GM23248 (cell line): ENCODE measurements around the gene EVPLL. TPM values are rescaled to one million over a fixed set of nuclear protein-coding genes. Genes with fewer than 3 reads are reported as not detected.
A peak's percentile ranks its signal among the peaks of the same experiment; 100 is the strongest.

Experiments
- DNase-seq: peaks from one replicate; pipeline ENCODE4 v3.0.0-alpha.2; 2015
- H2AFZ ChIP-seq: fragments of 200-600 bp; sonication (generic); 2 replicates; pipeline ENCODE4 v1.6.1; 2016; ENCODE audit warnings: antibody characterized with exemption
- H3F3A ChIP-seq: fragments of 200-600 bp; sonication (generic); 2 replicates; pipeline ENCODE4 v1.6.1; 2016; ENCODE audit warnings: mild to moderate bottlenecking, antibody characterized with exemption, mixed run types; ENCODE audit not compliant: insufficient read depth
- H3K27ac ChIP-seq: fragments of 200-600 bp; sonication (generic); 2 replicates; pipeline ENCODE4 v1.5.1; 2016; ENCODE audit warnings: mild to moderate bottlenecking
- H3K27me3 ChIP-seq: fragments of 200-600 bp; sonication (generic); replicated peaks from 2 replicates; pipeline ENCODE4 v1.6.1; 2016; ENCODE audit warnings: mild to moderate bottlenecking; ENCODE audit not compliant: insufficient read depth
- H3K36me3 ChIP-seq: fragments of 200-600 bp; sonication (generic); 2 replicates; pipeline ENCODE4 v1.6.1; 2016; ENCODE audit warnings: low read depth, mild to moderate bottlenecking
- H3K4me1 ChIP-seq: fragments of 200-600 bp; sonication (generic); 2 replicates; pipeline ENCODE4 v1.6.1; 2016; ENCODE audit warnings: mild to moderate bottlenecking; ENCODE audit not compliant: insufficient read depth
- H3K4me2 ChIP-seq: fragments of 200-600 bp; sonication (generic); one replicate; pipeline ENCODE4 v1.6.1; 2016; ENCODE audit warnings: mild to moderate bottlenecking; ENCODE audit not compliant: unreplicated experiment
- H3K4me3 ChIP-seq: fragments of 200-600 bp; sonication (generic); 2 replicates; pipeline ENCODE4 v1.5.1; 2016; ENCODE audit warnings: mild to moderate bottlenecking
- H3K79me2 ChIP-seq: fragments of 200-600 bp; sonication (generic); 2 replicates; pipeline ENCODE4 v1.6.1; 2016; ENCODE audit warnings: mild to moderate bottlenecking; ENCODE audit not compliant: insufficient read depth
- H3K9ac ChIP-seq: fragments of 200-600 bp; sonication (generic); 2 replicates; pipeline ENCODE4 v1.6.1; 2016; ENCODE audit warnings: mild to moderate bottlenecking
- H3K9me2 ChIP-seq: fragments of 200-600 bp; sonication (generic); 2 replicates; pipeline ENCODE4 v1.6.1; 2016; ENCODE audit warnings: mixed run types, mild to moderate bottlenecking, moderate library complexity; ENCODE audit not compliant: insufficient read depth
- H3K9me3 ChIP-seq: fragments of 200-600 bp; sonication (generic); one replicate; pipeline ENCODE4 v1.6.1; 2017; ENCODE audit warnings: low read depth
- H4K20me1 ChIP-seq: fragments of 200-600 bp; sonication (generic); 2 replicates; pipeline ENCODE4 v1.6.0; 2016; ENCODE audit not compliant: insufficient read depth
- EZH2 ChIP-seq: fragments of 200-600 bp; sonication (generic); IDR thresholded peaks from 2 replicates; pipeline ENCODE4 v1.6.1; 2018; ENCODE audit warnings: antibody characterized with exemption, mild to moderate bottlenecking; ENCODE audit not compliant: insufficient read depth, poor library complexity, severe bottlenecking
- EZH2phosphoT487 ChIP-seq: fragments of 200-600 bp; sonication (generic); IDR thresholded peaks from 2 replicates; pipeline ENCODE4 v1.6.1; 2018; ENCODE audit warnings: antibody characterized with exemption, moderate library complexity, mild to moderate bottlenecking, low read depth; ENCODE audit not compliant: insufficient read depth
- WGBS, 2 experiments: methylation state at CpG; one replicate each; pipeline ENCODE4 v1.1.6; 2015 to 2017; ENCODE audit warnings: low lambda C conversion rate in 2 of 2, low coverage in 1 of 2; ENCODE audit errors: missing lambda C conversion rate in 2 of 2; 5-methylcytosine and 5-hydroxymethylcytosine counted together
- in situ Hi-C: fragments of 300-500 bp; cut with MboI; formaldehyde crosslinking; loops from 2 replicates; pipeline ENCODE4 v1.15.0; 2020
- polyA plus RNA-seq: library from polyadenylated mRNA; unstranded; fragments of >200 nt; fragmentation: Nextera tagmentation; extraction: Ambion mirVana; gene quantifications from 2 replicates; pipeline ENCODE4 v1.2.1, GENCODE V29; 2016
- total RNA-seq: library from RNA; depleted of rRNA; stranded (reverse); fragments of >200 nt; shearing (Covaris generic); gene quantifications from 2 replicates; pipeline ENCODE4 v1.2.3, GENCODE V29; 2014

Gene EVPLL
- total and polyA plus RNA-seq, 2 experiments from 2014 or later: not detected

DNA sequence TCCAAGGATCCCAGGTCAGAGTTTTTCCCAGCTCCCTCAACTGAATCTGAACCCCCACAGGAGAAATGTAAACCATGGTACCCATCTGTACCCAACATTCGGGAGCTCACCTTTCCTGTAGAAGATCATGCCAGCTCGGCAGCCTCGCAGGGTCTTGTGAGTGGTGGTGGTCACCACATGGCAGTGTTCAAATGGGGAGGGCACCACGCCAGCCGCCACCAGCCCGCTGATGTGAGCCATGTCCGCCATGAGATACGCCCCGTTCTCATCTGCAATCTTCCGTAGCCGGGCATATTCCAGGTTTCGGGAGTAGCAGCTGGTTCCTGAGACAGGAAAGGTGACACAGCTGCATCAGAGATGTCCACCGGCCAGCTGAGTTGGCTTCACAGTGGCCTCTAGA, 37.6 kb upstream of the EVPLL start:
- TF ChIP-seq EZH2: no peak
- no peak for TF ChIP-seq EZH2phosphoT487
- Histone ChIP-seq H3K4me3 (no peak overlapping the region), H3K9me3 (no peaks in the 10 kb centered on the region), H3K4me1 (no peaks in the 10 kb centered on the region), H4K20me1 (no peaks in the 10 kb centered on the region), H2AFZ (no peak overlapping the region), H3K9ac (no peak overlapping the region), H3F3A (no peaks in the 10 kb centered on the region), H3K27me3 (no peaks in the 10 kb centered on the region), H3K36me3 (no peaks in the 10 kb centered on the region), H3K27ac (no peak overlapping the region), H3K79me2 (no peaks in the 10 kb centered on the region), H3K4me2 (no peak overlapping the region), H3K9me2 (no peaks in the 10 kb centered on the region)
- in situ Hi-C loops: no loop called here
- WGBS, 2 experiments: 95 to 97% methylated on average over 13 of the region's 13 CpGs
- no peak for DNase-seq

DNA sequence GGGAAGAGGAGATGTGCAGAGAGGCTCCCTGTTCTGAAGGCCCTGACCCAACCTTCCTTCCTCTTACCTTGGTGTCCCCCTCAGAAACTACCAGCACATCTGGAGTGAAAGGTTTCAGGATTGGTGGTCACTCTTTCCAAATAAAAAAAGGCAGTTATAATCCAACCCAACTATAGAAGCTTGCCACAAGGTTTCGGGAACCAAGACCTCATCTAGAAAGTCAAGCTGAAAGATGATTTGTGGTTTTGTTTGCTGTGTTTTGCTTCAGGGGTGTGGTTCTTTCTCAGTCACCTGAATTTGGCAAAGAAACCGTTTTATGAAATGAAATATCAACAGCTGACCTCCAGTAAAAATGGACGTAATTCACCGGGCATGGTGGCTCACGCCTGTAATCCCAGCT, 33.6 kb upstream of the EVPLL start:
- no peak overlapping the region for H2AFZ ChIP-seq
- TF ChIP-seq EZH2phosphoT487 (no peak), EZH2 (no peak)
- no peaks in the 10 kb centered on the region for H3K79me2 ChIP-seq
- in situ Hi-C loops: no loop called here
- 94 to 96% methylated on average over 5 of the region's 5 CpGs for WGBS, 2 experiments
- no peaks in the 10 kb centered on the region for H3K9me2 ChIP-seq
- H3K36me3 ChIP-seq: no peaks in the 10 kb centered on the region
- no peak overlapping the region for H3K9ac ChIP-seq
- H3K9me3 ChIP-seq: no peaks in the 10 kb centered on the region
- H3F3A ChIP-seq: no peaks in the 10 kb centered on the region
- H3K4me2 ChIP-seq: no peak overlapping the region
- no peak overlapping the region for H3K27ac ChIP-seq
- no peak overlapping the region for H3K4me3 ChIP-seq
- DNase-seq: no peak
- H3K27me3 ChIP-seq: no peaks in the 10 kb centered on the region
- H4K20me1 ChIP-seq: no peaks in the 10 kb centered on the region
- H3K4me1 ChIP-seq: no peaks in the 10 kb centered on the region

DNA sequence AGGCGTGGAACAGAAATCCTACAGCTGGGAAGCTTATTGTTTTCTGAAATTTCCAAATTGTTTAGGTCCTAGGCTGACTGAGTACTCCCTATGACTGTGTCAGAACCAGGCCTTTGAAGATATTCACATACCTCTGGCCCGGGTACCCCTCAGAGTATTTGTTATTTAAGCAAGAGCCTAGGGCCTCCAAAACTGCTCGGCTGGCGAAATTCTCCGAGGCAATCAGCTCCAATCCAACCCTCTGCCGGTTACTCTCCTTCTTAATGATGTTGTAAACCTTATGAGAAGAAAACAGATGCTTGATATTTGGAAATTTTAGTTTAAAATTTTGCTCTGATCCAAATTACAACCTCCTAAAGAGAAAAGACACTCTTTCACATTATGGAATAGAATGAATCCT, 24.0 kb upstream of the EVPLL start:
- Histone ChIP-seq H3K4me1 (peaks cover 9% of the 10 kb centered on the region), H3K9ac (no peak overlapping the region), H3K9me3 (no peaks in the 10 kb centered on the region), H3K9me2 (no peaks in the 10 kb centered on the region), H3K27ac (no peak overlapping the region), H2AFZ (no peak overlapping the region), H3K4me3 (no peak overlapping the region), H3K27me3 (no peaks in the 10 kb centered on the region), H3K79me2 (no peaks in the 10 kb centered on the region), H3K36me3 (no peaks in the 10 kb centered on the region), H4K20me1 (no peaks in the 10 kb centered on the region), H3F3A (peaks cover 5% of the 10 kb centered on the region; the same call in 1 of the 2 replicates), H3K4me2 (no peak overlapping the region)
- WGBS, 2 experiments: 81 to 83% methylated on average over 6 of the region's 6 CpGs
- no peak for TF ChIP-seq EZH2
- TF ChIP-seq EZH2phosphoT487: no peak
- in situ Hi-C loops: no loop called here
- no peak for DNase-seq

DNA sequence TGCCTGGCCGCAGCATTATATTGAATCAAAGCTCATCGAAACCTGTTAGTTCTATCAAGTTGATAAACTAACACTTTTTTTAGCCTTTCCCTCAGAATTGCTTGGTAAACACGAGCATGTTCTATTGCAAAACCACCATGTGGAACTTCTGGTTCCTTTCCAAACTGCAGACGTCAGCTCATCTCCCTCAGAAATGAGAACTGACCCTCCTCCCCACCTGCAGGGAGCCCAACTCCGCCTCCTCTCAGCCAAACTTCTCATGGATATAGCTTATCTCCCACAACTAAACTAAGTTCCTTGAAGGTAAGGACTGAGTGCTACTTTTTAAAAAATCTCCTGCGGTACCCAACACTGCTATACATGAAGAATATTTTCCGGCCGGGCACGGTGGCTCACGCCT, 21.0 kb upstream of the EVPLL start:
- in situ Hi-C loops: no loop called here
- Histone ChIP-seq H3K4me2 (no peak overlapping the region), H3K4me1 (peaks cover 9% of the 10 kb centered on the region), H3K9ac (no peak overlapping the region), H3K36me3 (no peaks in the 10 kb centered on the region), H2AFZ (0 out of 2 replicates have a peak overlapping the region, but pooled peaks have one; percentile 41), H3K27me3 (no peaks in the 10 kb centered on the region), H4K20me1 (no peaks in the 10 kb centered on the region), H3K4me3 (no peak overlapping the region), H3K79me2 (no peaks in the 10 kb centered on the region), H3K27ac (no peak overlapping the region), H3K9me2 (no peaks in the 10 kb centered on the region), H3F3A (peaks cover 5% of the 10 kb centered on the region; the same call in 1 of the 2 replicates), H3K9me3 (no peaks in the 10 kb centered on the region)
- WGBS, 2 experiments: 78 to 83% methylated on average over 10 of the region's 10 CpGs
- no peak for TF ChIP-seq EZH2
- no peak for TF ChIP-seq EZH2phosphoT487
- peak; percentile 22 for DNase-seq

DNA sequence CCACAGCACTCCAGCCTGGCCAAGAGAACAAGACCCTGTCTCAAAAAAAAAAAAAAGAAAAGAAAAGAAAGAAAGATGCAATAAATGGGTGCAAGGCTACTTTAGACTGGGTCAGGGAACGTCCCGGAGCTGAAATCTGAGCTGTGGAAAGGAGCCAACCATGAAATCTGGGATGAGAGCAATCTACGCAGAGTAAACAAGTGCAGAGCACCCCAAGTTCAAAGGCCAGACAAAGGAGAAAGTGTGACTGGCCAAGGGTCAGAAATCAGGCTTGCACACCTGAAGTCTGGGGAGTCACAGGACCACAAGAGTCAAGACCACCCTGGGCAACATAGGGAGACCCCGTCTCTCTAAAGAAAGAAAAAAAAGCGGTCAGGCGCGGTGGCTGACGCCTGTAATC, 17.1 kb upstream of the EVPLL start:
- no peak for TF ChIP-seq EZH2phosphoT487
- TF ChIP-seq EZH2: no peak
- in situ Hi-C loops: no loop called here
- Histone ChIP-seq H3K9ac (no peak overlapping the region), H3K27me3 (no peaks in the 10 kb centered on the region), H3K9me2 (no peaks in the 10 kb centered on the region), H3F3A (peaks cover 5% of the 10 kb centered on the region; the same call in 1 of the 2 replicates), H3K27ac (no peak overlapping the region), H3K79me2 (no peaks in the 10 kb centered on the region), H3K36me3 (no peaks in the 10 kb centered on the region), H3K4me1 (peaks cover 9% of the 10 kb centered on the region), H3K9me3 (no peaks in the 10 kb centered on the region), H4K20me1 (no peaks in the 10 kb centered on the region), H3K4me3 (no peak overlapping the region), H3K4me2 (no peak overlapping the region), H2AFZ (no peak overlapping the region)
- DNase-seq: no peak
- 93 to 98% methylated on average over 8 of the region's 8 CpGs for WGBS, 2 experiments
